ENCODE results near the gene CAPN5.

CAPN5 gene

DNA sequence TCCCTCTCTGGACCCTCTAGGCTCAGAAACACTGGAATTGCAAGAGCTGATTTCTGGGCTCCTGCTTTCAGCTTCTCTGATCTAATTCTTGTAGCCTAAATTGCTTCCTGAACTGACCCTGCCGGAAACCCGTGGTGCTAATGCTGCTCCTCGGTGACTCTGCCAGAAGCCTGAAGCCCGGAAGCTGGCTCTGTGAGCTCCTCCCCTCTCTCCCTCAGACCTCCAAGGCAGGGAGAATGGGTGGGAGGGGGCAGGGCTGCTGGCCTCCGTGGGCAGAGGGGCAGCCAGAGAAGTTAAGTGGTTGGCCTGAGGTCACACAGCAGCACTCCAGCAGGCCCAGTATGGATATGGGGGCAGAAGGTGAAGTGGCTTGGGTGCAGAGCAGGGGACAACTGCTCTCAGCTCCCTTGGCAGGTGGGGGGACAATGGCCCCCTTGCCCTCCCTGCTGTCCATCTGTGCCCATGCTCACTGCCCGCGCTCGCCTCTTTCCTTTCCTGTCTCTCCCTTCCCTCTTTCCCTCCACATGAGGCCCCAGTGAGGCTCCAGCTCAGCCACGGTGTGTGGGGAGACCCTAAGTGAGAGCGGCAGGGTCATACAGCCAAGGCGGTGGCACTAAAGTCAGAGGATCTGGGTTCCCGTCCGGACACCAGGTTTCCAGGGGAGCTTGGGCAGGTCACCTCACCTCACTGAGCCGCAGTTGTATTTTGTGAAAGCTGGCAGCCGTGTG, 16.2 kb downstream of the CAPN5 start:
- peak; percentile 40 for DNase-seq (ENCODE audit: low read depth, low spot score)

DNA sequence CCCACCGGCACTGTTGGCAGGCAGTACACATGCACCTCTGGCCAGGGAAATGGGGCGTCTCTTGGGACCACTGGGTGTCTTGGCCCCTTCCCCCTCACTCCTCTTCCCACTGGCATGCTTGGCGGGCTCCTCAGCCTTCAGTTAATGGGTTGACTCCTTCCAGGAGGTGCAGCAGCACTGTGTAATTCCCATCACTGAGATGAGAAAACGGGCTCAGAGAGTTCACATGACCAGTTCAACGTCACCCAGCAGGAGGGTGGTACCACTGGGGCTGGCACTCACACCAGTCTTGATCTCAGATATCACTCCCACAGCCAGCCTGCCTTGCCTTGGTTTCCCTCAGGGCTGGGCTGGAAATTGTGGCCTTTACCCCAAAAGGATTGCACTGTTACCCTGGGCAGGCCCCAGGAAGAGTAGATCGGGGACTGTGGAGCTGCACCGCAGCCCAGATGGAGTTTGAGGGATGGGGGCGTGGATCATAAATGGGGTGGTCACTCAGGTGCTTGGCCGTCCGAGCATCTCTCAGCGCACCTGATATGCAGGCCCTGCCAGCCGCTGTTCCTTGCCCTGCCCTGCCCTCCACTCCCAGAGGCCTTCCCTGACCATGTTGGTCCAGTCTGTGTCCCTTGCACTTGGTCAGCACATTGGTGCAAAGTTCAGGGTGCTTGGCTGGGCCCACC, 16.9 kb downstream of the CAPN5 start:
- no peak for DNase-seq (ENCODE audit: low read depth, low spot score)

DNA sequence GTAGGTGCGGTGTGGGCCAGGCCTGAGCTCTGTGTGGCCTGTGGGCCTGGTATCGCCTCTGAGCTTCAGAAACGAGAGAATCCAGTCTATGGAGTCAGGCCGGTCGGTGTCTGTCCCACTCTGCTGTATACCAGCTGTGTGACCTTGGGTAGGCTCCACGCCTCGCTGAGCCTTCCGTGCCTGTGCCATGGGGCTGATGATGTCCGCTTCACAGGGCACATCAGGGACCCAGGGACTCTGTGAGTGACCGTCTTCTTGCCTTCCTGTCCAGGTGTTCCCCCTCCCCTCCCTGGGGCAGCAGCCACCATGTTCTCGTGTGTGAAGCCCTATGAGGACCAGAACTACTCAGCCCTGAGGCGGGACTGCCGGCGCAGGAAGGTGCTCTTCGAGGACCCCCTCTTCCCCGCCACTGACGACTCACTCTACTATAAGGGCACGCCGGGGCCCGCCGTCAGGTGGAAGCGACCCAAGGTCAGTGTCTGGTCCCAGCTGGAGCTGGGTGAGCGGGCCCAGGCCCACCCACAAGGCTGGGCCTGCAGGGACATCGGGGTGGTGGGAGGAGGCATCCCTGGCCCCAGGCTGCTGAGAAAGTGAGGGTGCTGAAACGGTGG, 17.9 kb downstream of the CAPN5 start:
- no peak for DNase-seq (ENCODE audit: low read depth, low spot score)

DNA sequence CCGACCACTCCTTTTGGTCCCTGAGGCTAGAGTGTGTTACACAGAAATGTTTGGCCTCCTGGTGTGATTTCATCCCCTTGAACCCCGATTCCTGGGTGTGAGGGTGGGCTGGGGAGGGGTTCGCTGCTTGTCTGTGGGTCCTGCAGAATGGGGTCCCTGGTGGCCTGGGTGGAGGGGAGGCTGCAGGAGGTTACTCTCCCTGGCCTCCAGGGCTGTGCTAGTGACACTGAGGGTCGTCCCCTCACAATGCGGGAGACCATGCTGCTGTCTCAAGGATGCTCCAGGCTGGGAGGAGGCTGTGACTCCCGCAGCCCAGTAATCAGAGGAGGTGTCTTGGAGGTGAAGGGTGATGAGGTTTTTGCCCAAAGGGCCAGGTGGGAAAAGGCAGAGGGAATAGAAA, 18.9 kb downstream of the CAPN5 start:
- DNase-seq (ENCODE audit: low read depth, low spot score) = no peak

DNA sequence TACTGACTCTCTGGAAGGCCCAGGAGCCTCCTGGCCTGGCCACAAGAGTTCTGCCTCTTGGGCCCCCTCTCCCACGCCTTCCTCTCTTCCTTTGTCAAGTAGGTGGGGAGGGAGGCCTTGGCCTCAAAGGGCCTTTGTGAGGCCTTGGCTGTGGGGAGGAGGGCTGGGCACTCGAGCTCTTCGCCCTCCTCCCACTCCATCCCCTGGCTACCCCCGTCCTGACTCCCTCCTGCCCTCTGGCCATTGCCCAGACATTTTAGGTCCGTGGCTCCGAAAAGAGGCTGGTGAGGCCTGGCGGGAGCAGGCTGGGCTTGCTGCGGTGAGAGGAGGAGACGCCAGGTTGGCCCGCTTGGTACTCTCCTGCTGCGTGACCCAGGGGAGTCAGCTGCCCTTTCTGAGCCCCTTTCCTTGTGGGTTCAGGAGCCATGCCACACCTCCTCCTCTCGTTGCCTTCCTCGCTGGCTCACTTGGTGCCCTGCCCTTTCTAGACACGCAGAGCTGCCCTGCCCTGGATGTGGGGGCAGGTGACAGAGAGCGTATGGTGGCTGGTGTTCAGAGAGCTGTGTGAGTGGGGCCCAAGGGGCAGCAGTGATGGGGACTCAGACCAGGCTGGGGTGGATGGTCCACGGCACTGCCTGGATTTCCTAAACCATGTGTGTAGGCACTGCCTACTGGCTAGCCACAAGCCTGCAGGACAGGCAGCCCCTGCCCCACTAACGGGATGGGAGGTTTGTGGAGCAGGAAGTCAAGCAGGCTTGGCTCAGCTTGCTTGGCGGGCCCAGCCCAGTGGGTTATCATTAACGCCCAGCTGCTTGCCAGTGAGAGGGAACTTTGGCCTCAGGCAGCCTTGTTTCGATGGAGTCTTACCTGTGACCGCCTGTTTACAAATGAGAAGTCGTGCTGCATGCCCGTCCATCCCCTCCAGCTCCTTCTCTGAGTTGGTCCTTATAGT, 20.0 kb downstream of the CAPN5 start:
- DNase-seq (ENCODE audit: low read depth, low spot score) = no peak

DNA sequence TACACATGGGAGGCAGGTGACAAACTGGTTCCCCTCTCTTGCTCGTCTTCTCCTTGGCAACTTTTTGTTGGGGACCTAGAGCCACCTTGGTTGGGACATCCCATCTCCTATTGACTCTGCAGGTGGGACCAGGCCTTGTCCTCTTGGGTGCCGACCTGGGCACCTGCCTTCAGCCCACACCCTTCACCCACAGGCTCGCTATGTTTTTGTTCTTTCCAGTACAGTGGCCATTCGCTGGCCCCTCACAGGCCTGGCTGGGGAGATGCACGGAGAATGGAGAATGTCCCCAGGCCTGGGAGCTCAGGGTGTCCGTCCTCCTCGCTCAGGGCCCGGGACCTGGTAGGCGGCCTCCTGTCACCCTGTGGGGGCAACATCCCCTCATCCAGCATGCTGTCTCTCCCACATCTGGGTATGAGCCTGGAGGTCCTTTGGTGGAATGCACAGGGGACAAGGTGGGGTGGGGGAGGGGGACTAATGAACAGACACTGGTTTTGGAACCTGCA, 21.0 kb downstream of the CAPN5 start:
- no peak for DNase-seq (ENCODE audit: low read depth, low spot score)

DNA sequence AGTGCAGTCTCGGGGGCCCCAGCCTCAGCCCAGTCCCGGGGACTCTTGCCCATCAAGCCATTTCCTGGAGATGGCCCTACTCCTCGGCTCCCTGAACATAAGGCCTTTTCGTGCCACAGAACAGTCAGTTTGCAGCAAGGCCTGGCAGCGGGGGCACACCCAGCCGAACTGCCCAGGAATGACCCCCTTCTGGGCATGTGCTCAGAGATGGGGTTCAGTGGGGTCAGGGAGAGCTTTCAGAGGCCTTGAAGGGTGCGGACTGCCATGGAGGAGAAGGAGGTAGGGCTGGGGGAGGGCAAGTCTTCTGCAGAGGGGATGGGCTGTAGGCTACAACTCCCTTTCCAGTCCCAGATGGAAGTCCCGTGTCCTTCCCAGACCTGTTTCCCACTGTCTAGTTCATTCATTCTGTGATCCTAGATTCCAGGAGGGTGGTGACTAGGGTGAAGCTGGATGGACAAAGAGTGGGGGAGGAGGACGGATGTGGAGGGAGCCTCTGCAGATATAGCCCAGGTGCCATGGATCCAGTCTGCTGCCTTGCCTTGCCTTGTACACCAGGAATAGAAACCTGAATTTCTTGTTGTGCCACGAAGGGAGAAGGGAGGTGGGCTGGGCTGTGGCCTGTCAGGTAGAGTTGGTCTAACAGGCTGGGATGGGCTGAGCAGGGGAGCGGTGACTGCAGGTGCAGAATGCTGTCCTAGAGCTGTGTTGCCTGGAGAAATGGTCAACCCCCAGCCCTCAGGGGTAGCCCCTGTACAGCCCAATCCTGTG, 21.6 kb downstream of the CAPN5 start:
- no peak for DNase-seq (ENCODE audit: low read depth, low spot score)

DNA sequence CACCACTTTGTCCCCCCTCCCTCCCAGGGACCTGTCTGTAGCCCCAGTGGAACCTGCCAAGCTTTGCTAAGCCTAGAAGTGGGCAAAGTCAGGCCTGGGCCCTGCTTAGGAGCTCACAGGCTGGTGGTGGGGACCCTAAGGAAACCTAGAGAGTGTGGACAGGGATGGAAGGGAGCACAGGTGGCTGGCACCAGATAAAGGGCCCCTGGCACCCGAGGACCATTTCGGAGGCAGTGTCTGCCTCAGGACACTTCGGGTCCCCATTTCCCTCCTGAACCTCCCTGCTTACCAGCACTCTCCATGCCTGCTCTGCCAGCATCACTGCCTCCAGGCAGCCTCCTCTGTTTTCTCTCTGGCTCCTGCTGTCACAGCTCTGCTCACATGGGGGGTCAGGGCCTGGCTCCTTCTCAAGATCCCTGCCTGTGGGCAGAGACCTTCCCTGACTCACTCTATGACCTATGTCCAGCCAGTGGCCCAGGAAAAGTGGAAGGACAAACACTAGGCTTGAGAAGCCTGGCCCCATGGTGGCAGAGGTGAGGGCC, 22.3 kb downstream of the CAPN5 start:
- DNase-seq (ENCODE audit: low read depth, low spot score) = no peak

DNA sequence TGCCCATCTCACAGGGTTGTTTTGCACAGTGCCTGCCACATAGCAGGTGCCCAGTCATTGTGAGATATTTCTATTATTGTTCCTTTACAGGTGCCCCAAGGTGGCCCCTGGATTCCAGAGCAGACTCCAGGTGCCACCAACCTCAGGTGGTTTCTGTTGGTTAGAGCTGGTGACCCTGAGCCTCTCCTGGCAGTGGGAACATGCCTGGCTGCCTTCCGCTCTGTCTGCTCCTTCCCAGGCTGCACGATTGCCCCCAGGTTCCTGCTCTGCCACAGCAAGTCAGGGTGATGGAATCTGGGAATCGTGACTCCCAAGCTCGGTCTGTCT, 23.2 kb downstream of the CAPN5 start:
- no peak for DNase-seq (ENCODE audit: low read depth, low spot score)

DNA sequence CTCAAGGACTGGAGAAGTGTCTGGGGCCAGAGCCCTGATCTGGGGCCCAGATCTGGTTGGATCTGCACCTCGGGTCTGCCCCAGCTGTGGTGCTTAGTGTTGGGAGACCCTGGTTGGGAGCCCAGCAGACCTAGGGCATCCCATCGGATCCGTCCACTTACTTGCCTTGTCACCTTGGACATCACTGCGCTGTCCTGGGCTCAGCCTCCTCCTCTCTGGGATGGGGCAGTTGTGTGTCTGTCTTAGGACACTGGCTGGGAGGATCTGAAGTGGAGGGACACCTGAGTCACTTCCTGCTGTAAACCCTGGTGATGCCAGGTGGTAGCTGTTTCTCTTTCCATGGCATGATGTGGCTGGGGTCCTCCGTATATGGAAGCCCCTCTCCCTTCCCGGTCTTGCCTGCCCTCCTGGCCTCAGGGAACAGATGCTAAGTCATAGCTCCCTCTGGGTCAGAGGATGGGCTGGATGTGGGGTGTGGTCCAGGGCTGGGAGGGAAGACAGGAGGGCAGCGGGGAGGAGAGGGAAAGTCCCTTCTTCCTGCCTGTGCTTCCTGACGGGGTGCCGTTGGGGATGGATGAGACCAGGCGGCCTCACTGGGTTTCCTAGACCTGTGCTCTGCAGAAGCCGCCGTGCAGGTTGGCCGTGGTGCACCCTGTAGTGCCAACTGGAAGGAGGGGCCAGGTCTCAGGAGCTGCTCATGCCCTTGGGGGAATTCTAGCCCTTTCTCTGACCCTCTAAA, 23.8 kb downstream of the CAPN5 start:
- DNase-seq (ENCODE audit: low read depth, low spot score) = no peak

DNA sequence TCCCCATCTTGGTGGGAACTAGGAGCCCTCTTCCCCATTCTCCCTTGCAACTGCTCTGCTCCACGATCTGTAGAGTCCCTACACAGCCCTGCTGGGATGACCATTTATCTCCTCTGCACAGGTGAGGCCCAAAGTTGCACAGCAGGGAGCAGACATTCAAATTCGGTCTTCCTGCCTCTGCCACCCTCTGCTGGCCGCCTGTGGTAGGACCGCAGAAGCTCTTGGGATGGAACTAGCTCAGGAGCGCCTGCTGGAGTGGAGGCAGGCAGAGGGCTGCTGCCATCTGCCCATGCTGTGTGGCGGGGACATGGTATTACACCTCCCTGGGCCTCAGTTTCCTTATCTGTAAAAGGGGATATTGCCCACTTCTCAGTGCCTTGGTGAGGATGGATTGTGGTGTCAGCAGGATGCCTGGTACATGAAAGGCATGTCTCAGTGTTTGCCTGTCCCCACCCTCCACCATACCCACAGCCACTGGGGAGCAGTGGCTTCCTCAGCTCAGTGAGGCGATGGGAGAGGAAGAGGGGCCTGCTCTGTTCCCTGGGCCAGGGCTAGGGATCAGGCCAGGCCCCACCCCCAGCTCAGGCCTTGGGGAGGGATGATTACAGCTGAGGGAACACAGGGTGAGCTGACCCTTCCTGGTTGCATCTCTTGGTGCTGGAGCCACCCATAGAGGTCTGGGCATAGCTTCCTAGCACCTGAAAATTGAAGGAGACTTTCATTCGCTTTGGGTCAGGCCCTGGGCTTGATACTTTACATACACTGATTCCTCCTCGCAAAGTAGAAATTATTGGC, 24.6 kb downstream of the CAPN5 start:
- peak; percentile 50 for DNase-seq (ENCODE audit: low read depth, low spot score)

DNA sequence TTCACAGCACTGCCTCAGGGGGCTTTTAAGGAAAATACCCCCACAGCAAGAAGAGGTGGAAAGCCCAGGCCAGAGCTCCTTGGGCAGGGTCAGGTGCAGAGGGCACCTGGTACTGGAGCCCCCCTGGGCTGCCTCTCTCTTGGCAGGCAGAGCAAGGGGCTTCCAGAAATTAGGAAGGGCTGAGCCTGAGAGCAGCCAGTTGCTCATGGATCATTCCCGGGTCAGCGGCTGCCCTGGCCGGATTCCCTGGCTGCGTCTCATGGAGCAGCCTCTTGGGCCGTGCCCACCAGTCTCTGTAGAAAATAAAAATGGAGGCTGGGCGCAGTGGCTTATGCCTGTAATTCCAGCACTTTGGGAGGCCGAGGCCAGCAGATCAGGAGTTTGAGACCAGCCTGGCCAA, 25.6 kb downstream of the CAPN5 start:
- no peak for DNase-seq (ENCODE audit: low read depth, low spot score)

DNA sequence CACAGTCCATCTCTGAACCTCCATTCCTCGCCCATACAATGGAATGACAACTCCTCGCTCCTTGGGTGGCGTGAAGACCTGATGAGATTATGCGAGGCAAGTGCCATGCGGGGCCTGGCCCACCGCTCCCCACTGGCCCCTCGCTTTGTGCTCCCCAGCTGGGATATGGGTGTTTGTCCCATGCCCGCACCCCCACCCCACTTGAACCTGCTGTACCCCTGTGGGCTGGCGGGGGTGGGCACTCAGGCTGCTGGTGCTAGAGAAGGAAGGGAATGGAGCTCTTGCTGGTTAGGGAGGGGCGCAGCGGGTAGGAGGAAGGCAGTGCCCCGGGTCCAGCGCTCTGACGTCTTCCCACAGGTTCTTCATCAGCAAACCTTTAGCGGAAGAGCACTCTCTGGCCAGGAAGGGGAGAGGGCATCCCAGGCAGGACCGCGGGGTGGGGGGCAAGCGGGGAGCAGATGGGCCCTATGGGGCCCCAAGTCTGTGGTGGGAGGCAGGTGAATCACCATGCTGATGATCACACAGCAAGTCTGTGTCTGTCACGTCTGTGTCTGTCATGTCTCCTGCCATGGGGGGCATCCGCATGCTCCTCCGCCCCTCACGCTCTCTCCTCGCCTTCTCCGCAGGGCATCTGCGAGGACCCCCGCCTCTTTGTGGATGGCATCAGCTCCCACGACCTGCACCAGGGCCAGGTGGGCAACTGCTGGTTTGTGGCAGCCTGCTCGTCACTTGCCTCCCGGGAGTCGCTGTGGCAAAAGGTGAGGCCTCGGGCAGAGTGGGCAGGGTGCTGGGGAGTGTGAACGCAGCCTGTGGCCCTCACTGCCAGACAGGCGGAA, 26.5 kb downstream of the CAPN5 start:
- no peak for DNase-seq (ENCODE audit: low read depth, low spot score)

DNA sequence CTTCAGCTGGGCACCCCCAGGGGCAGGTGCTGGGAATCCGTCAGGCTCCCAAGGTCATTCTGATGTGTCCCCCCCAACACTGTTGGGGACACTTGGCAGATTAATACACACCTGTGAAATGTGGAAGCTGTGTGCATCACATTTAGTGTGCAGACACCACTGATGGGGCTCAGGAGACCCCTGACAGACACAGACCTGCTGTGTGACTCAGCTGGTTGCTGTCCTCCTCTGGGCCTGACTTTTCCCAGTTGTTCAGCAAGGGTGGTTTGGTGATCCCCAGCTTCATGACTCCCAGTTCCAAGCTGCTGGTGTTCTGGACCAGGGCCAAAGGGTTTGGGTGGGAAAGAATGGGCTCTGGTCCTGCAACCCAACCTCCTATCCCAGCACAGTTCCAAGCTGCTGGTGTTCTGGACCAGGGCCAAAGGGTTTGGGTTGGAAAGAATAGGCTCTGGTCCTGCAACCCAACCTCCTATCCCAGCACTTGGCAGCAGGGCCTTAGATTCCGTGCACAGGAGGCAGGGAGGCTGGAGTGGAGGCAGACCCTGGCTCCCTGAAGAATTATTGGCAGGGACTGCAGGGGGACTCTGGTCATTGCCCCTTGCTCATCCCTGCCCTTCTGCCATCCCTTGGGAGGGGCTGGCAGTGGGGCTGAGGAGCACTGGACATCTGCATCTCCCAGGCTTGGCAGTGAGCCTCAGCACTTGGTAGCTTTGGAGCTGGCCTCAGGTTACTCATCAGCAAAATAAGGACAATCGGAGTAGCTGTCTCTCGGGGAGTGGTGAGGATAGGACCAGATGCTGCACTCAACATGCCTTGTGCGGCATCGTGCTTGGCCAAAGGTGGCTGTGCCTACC, 27.4 kb downstream of the CAPN5 start:
- DNase-seq (ENCODE audit: low read depth, low spot score) = no peak

DNA sequence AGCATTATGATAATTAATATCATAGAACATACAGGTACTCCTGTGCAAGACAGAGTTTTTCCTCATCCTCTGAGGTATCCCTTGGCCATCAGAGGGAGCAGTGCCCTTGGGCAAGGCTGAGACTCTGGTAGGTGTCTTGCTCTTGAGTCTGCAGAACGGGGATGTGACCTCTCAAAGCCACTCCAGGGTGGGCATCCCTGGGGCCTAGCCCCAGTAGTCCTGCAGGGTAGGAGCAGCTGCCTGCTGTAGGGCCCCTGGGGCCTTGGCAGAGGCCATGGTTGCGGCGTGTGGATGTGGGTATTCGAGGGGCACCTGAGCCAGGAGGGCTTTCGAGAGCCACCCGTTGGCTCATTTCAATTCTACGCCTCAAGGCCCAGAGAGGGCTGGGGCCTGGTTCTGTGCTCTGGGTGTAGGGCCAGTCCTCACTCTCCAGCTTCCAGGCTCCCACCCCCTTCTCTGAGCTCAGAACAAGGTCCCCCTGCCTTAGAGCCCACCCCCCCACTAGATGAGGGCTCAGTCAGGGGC, 28.1 kb downstream of the CAPN5 start:
- DNase-seq (ENCODE audit: low read depth, low spot score) = no peak

DNA sequence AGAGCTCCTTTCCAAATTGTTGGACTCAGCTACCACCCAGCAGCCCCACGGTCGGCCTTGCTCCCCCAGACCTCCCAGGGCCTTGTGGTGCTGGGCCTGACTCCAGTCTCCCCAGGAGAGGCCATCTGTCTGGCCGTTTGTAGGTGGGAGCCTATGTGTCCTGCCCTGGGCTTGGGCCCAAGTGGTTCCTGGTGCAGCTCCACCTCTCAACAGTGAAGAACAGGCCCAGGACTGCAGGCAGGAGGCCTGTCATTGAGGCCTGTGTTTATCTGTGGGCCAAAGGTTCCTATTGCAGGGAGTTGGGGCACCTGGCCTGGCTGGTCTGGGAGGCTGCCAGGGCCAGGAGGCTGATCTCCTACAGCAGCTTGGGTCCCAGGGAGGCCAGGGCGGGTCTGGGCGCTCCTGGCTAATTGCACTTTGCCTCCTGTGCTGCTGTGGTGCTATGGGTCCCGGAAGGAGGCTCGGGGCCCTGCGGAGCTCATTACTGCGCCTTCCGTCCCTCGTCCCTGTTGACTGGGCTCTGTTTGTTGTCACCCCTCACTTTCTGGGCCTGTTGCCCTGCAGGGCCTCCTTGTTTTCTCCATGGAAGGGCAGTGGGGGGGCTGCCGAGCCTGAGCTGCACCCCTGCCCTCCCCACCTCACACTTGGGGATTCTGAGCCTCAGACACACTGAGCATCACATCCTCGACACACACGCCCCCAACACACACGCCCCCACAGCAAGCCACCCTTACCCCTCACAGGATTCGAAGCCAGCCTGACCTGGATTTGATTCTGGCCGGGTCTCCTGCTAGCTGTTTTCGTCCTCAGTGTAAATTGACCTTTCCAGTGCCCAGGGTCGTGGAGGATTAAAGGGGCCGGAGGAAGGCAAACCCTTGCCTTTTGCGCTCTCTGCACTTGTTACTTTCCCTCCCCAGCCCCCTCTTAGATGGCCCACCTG, 29.1 kb downstream of the CAPN5 start:
- no peak for DNase-seq (ENCODE audit: low read depth, low spot score)

Measured in activated naive CD8-positive, alpha-beta T cell treated with anti-CD3 and anti-CD28 coated beads, Interleukin-2, amount 50 U/mL, for 16 hours (primary cell).